HepG2 (cell line): ENCODE data around the gene CDH13. TPM values are rescaled to one million over a fixed set of nuclear protein-coding genes. Genes with fewer than 3 reads are reported as not detected.

Source experiments
- ATAC-seq: fragments of 200-7000 bp; cut with Tn5 transposase; 3 replicates; pipeline ENCODE4 v1.9.1; 2020; ENCODE audit warnings: mild to moderate bottlenecking, moderate library complexity
- BruUV-seq: library from RNA; stranded (reverse); fragments of 400-500 nt; replicated peaks from 2 replicates; lab custom pipeline; 2021; lab: Mats Ljungman, UMichigan
- CTCF ChIA-PET: fragments of 300-600 bp; formaldehyde crosslinking; extraction: SDS; loops from one replicate; lab custom pipeline; 2021; ENCODE audit warnings: low total read pairs, inconsistent platforms, low intra/inter-chr PET ratio; lab: Yijun Ruan, JAX
- POLR2A ChIA-PET: fragments of 350-600 bp; sonication (Branson Sonifier 250); formaldehyde crosslinking; loops from one replicate; lab custom pipeline; 2020; ENCODE audit warnings: antibody characterized with exemption, inconsistent platforms; lab: Yijun Ruan, JAX
- DNase-seq: peaks from one replicate; pipeline ENCODE4 v3.0.0-alpha.2; 2015; ENCODE audit warnings: low spot score
- FAIRE-seq: peaks from 3 replicates; lab custom pipeline; 2011; peaks lifted over from hg19 to GRCh38; lab: Jason Lieb, UNC
- H2AFZ ChIP-seq: one replicate; pipeline ENCODE4 v1.6.1; 2011; ENCODE audit warnings: low read length, inconsistent platforms
- H3K27ac ChIP-seq: fragments of 300-600 bp; 3 replicates; pipeline ENCODE4 v1.8.0; 2011; ENCODE audit warnings: mixed run types, mild to moderate bottlenecking, mixed read lengths, low read length, inconsistent platforms; ENCODE audit not compliant: insufficient read depth; ENCODE audit errors: extremely low read length
- H3K27me3 ChIP-seq, 2 experiments: fragments of 200-600 bp in 1 of 2; 2 replicates in 1 of 2; 3 replicates in 1 of 2; pipeline versions ENCODE4 v1.6.0 to v1.8.0; 2011; ENCODE audit warnings: low read length in 2 of 2, mild to moderate bottlenecking in 2 of 2, moderate library complexity in 2 of 2, inconsistent platforms in 1 of 2; ENCODE audit not compliant: insufficient read depth in 2 of 2, control insufficient read depth in 1 of 2
- H3K36me3 ChIP-seq, 2 experiments: fragments of 200-600 bp in 1 of 2; replicated peaks in 1 of 2; 2 replicates in 1 of 2; 3 replicates in 1 of 2; pipeline versions ENCODE4 v1.5.1 to v1.8.0; 2011; ENCODE audit warnings: low read length in 2 of 2, inconsistent platforms in 1 of 2; ENCODE audit not compliant: insufficient read depth in 2 of 2, control insufficient read depth in 1 of 2
- H3K4me1 ChIP-seq: 2 replicates; pipeline ENCODE4 v1.5.1; 2012; ENCODE audit warnings: low read length, inconsistent platforms; ENCODE audit not compliant: insufficient read depth
- H3K4me2 ChIP-seq: 2 replicates; pipeline ENCODE4 v1.6.0; 2011; ENCODE audit warnings: low read depth, low read length, inconsistent platforms
- H3K4me3 ChIP-seq, 3 experiments: fragments of 200-600 bp in 1 of 3; sonication (generic), shearing (Covaris generic) in 1 of 3; replicated peaks in 1 of 3; 2 replicates each; pipeline ENCODE4 v1.5.1; 2011 to 2016; ENCODE audit warnings: low read length in 3 of 3, inconsistent platforms in 2 of 3, low read depth in 2 of 3, mild to moderate bottlenecking in 2 of 3, control low read depth in 1 of 3, mixed read lengths in 1 of 3; ENCODE audit not compliant: insufficient read depth in 1 of 3
- H3K79me2 ChIP-seq: one replicate; pipeline ENCODE4 v1.6.1; 2011; ENCODE audit warnings: low read length, inconsistent platforms; ENCODE audit not compliant: insufficient read depth
- H3K9ac ChIP-seq: 2 replicates; pipeline ENCODE4 v1.6.0; 2011; ENCODE audit warnings: mild to moderate bottlenecking, low read depth, low read length, inconsistent platforms; ENCODE audit not compliant: insufficient read depth
- H3K9me3 ChIP-seq: 2 replicates; pipeline ENCODE4 v1.5.1; 2012; ENCODE audit warnings: mild to moderate bottlenecking, low read length
- H4K20me1 ChIP-seq: 2 replicates; pipeline ENCODE4 v1.6.0; 2011; ENCODE audit warnings: inconsistent platforms, mild to moderate bottlenecking, low read length, moderate library complexity; ENCODE audit not compliant: insufficient read depth
- CCDC6 ChIP-seq: sonication (generic); formaldehyde crosslinking; IDR thresholded peaks from 2 replicates; pipeline ENCODE4 v1.8.1; 2022; ENCODE audit warnings: mild to moderate bottlenecking, missing genetic modification reagents, moderate library complexity
- CEBPG ChIP-seq: IDR thresholded peaks from 2 replicates; pipeline ENCODE4 v1.6.1; 2016
- EP300 ChIP-seq, 3 experiments: sonication (generic) in 1 of 3; formaldehyde crosslinking in 1 of 3; IDR thresholded peaks; 2 replicates each; pipeline versions ENCODE4 v1.5.1 to v1.6.1; 2011 to 2020; ENCODE audit warnings: low read depth in 2 of 3, low read length in 2 of 3, borderline replicate concordance in 1 of 3, improper control_type of control experiment in 1 of 3, mild to moderate bottlenecking in 1 of 3, missing genetic modification reagents in 1 of 3, moderate library complexity in 1 of 3
- GLMP ChIP-seq: sonication (generic); formaldehyde crosslinking; IDR thresholded peaks from 2 replicates; pipeline ENCODE4 v1.9.0; 2021; ENCODE audit warnings: missing genetic modification reagents, mild to moderate bottlenecking, borderline replicate concordance
- IRX3 ChIP-seq: sonication (generic); formaldehyde crosslinking; IDR thresholded peaks from 2 replicates; pipeline ENCODE4 v1.8.1; 2023; ENCODE audit warnings: mild to moderate bottlenecking, low read depth, missing genetic modification reagents, borderline replicate concordance
- JDP2 ChIP-seq: sonication (generic); formaldehyde crosslinking; IDR thresholded peaks from 2 replicates; pipeline ENCODE4 v1.8.1; 2022; ENCODE audit warnings: missing genetic modification reagents, borderline replicate concordance
- MEIS2 ChIP-seq: sonication (generic); formaldehyde crosslinking; IDR thresholded peaks from 2 replicates; pipeline ENCODE4 v1.9.0; 2021; ENCODE audit warnings: mild to moderate bottlenecking, missing genetic modification reagents
- REPIN1 ChIP-seq: sonication (generic); formaldehyde crosslinking; IDR thresholded peaks from 2 replicates; pipeline ENCODE4 v1.8.0; 2022; ENCODE audit warnings: missing genetic modification reagents, low read depth, mild to moderate bottlenecking, borderline replicate concordance
- SAP130 ChIP-seq: IDR thresholded peaks from 2 replicates; pipeline ENCODE4 v1.6.1; 2016; ENCODE audit warnings: low read depth
- TBX3 ChIP-seq: fragments of 450-650 bp; IDR thresholded peaks from 2 replicates; pipeline ENCODE4 v1.6.1; 2017; ENCODE audit warnings: antibody characterized with exemption, mild to moderate bottlenecking, inconsistent platforms, borderline replicate concordance
- TOE1 ChIP-seq: sonication (generic); formaldehyde crosslinking; IDR thresholded peaks from 2 replicates; pipeline ENCODE4 v1.4.0; 2020; ENCODE audit warnings: mild to moderate bottlenecking, missing genetic modification reagents
- TOPORS ChIP-seq: sonication (generic); formaldehyde crosslinking; IDR thresholded peaks from 2 replicates; pipeline ENCODE4 v1.8.0; 2023; ENCODE audit warnings: mild to moderate bottlenecking, missing genetic modification reagents
- ZNF607 ChIP-seq: sonication (generic); formaldehyde crosslinking; IDR thresholded peaks from 2 replicates; pipeline ENCODE4 v1.5.1; 2020; ENCODE audit warnings: missing genetic modification reagents, mild to moderate bottlenecking, borderline replicate concordance
- ZNF720 ChIP-seq: sonication (generic); formaldehyde crosslinking; IDR thresholded peaks from 2 replicates; pipeline ENCODE4 v1.4.0; 2020; ENCODE audit warnings: missing genetic modification reagents
- ZNF878 ChIP-seq: sonication (generic); formaldehyde crosslinking; IDR thresholded peaks from 2 replicates; pipeline ENCODE4 v1.8.1; 2023; ENCODE audit warnings: mild to moderate bottlenecking, missing genetic modification reagents, moderate library complexity
- ZNF879 ChIP-seq: sonication (generic); formaldehyde crosslinking; IDR thresholded peaks from 2 replicates; pipeline ENCODE4 v1.8.1; 2023; ENCODE audit warnings: missing genetic modification reagents
- ZSCAN30 ChIP-seq: sonication (generic); formaldehyde crosslinking; IDR thresholded peaks from 2 replicates; pipeline ENCODE4 v1.5.0; 2020; ENCODE audit warnings: mild to moderate bottlenecking, missing genetic modification reagents
- WGBS: methylation state at CpG from one replicate; pipeline ENCODE4 v1.1.6; 2017; ENCODE audit warnings: low lambda C conversion rate; 5-methylcytosine and 5-hydroxymethylcytosine counted together
- in situ Hi-C: cut with HindIII; loops from 2 replicates; pipeline ENCODE4 v1.10.0; 2017; ENCODE audit warnings: low pct_unique_long_range_greater_than_20kb; ENCODE audit not compliant: extremely low pct_ligation_motif_present
- intact Hi-C: fragments of 100-400 bp; cut with micrococcal nuclease; formaldehyde crosslinking; loops from one replicate; pipeline ENCODE4 v1.10.0; 2022; ENCODE audit not compliant: unreplicated experiment
- polyA plus RNA-seq, 8 experiments: library from polyadenylated mRNA; depleted of rRNA in 3 of 8; stranded (reverse) in 7 of 8; unstranded in 1 of 8; fragments of >200 nt; fragmentation: Illumina TruSeq in 4 of 8; extraction: Trizol in 4 of 8; gene quantifications; 2 replicates each; pipeline versions ENCODE4 v1.2.1 to v1.2.3, GENCODE V29; 2011 to 2016; ENCODE audit warnings: low read depth in 4 of 8, missing spikeins in 1 of 8, mixed read lengths in 1 of 8; ENCODE audit not compliant: insufficient read depth in 1 of 8
- total RNA-seq, 5 experiments: library from RNA; depleted of rRNA; stranded (reverse); fragments of >200 nt; fragmentation: Illumina TruSeq; extraction: Trizol; gene quantifications; 2 replicates each; pipeline ENCODE4 v1.2.3, GENCODE V29; 2016; ENCODE audit warnings: low read depth in 1 of 5
- TF ChIP-seq, protein P1 (sequence below): fragments of 450-650 bp; IDR thresholded peaks from 2 replicates; pipeline ENCODE4 v1.6.1; 2017

Gene CDH13
- total and polyA plus RNA-seq, 2 of the 13 experiments (the other 11 are each of a cell fraction or from before 2014, with no cell fraction given): not detected

- Histone ChIP-seq H4K20me1 (no peaks in the 10 kb centered on the region), H3K4me3 (no peak overlapping the region), H3K4me1 (no peaks in the 10 kb centered on the region), H3K27me3 (peaks cover 0 to 23% of the 10 kb centered on the region in 2 experiments; a peak in 2 of 5 replicates), H2AFZ (no peak overlapping the region), H3K79me2 (no peaks in the 10 kb centered on the region)
- 9% methylated on average over 3 of the region's 3 CpGs for WGBS
- intact Hi-C loops: no loop called here
- no peak for ATAC-seq
- no TSS peak for BruUV-seq
- CTCF ChIA-PET: no interaction called here
- FAIRE-seq: no peak
- TF ChIP-seq GLMP (CRISPR knock-in tag): no peak
- TF ChIP-seq CEBPG (CRISPR knock-in tag): no peak
- TF ChIP-seq ZNF607 (CRISPR knock-in tag): no peak
- TF ChIP-seq EP300 (IDR thresholded peaks at IDR 0.05; ENCODE audit: low read depth in 2 of 2, low read length in 2 of 2): no peak
- no peak for TF ChIP-seq EP300 (CRISPR knock-in tag; IDR thresholded peaks at IDR 0.05; ENCODE audit: borderline replicate concordance)
- TF ChIP-seq, all 625 proteins: peak for 0
- POLR2A ChIA-PET: no interaction called here
- DNase-seq: no peak
- Histone ChIP-seq H3K36me3 (no peaks in the 10 kb centered on the region), H3K9me3 (no peaks in the 10 kb centered on the region), H3K4me2 (no peak overlapping the region), H3K27ac (no peak overlapping the region), H3K9ac (no peak overlapping the region)
- in situ Hi-C loops: no loop called here
Measured at GRCh38 chr16:83588070-83588469, 961.3 kb downstream of the CDH13 start.

- CTCF ChIA-PET: no interaction called here
- no TSS peak for BruUV-seq
Measured at GRCh38 chr16:83589576-83589975, 962.8 kb downstream of the CDH13 start.

More at GRCh38 chr16:83589576-83589975, 962.8 kb downstream of the CDH13 start:
- Histone ChIP-seq H3K9me3 (no peaks in the 10 kb centered on the region), H3K9ac (no peak overlapping the region), H3K79me2 (no peaks in the 10 kb centered on the region), H3K36me3 (no peaks in the 10 kb centered on the region), H4K20me1 (no peaks in the 10 kb centered on the region), H3K4me3 (no peak overlapping the region), H3K27ac (no peak overlapping the region), H3K27me3 (peaks cover 0 to 23% of the 10 kb centered on the region in 2 experiments; a peak in 2 of 5 replicates), H2AFZ (no peak overlapping the region), H3K4me2 (no peak overlapping the region), H3K4me1 (no peaks in the 10 kb centered on the region)
- WGBS: 4% methylated on average over 6 of the region's 6 CpGs
- in situ Hi-C loops (no loop called here), intact Hi-C loops (no loop called here)
- TF ChIP-seq ZSCAN30 (CRISPR knock-in tag) (no peak), ZNF878 (no peak), ZNF879 (CRISPR knock-in tag) (no peak), JDP2 (CRISPR knock-in tag) (no peak), IRX3 (no peak), CCDC6 (CRISPR knock-in tag) (no peak), TOPORS (CRISPR knock-in tag) (no peak), REPIN1 (CRISPR knock-in tag) (no peak), SAP130 (CRISPR knock-in tag) (no peak), TBX3 (no peak), ZNF720 (no peak), MEIS2 (no peak), TOE1 (no peak)
- TF ChIP-seq, protein P1, sequence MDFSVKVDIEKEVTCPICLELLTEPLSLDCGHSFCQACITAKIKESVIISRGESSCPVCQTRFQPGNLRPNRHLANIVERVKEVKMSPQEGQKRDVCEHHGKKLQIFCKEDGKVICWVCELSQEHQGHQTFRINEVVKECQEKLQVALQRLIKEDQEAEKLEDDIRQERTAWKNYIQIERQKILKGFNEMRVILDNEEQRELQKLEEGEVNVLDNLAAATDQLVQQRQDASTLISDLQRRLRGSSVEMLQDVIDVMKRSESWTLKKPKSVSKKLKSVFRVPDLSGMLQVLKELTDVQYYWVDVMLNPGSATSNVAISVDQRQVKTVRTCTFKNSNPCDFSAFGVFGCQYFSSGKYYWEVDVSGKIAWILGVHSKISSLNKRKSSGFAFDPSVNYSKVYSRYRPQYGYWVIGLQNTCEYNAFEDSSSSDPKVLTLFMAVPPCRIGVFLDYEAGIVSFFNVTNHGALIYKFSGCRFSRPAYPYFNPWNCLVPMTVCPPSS: no peak
- POLR2A ChIA-PET: no interaction called here
- FAIRE-seq (no peak), ATAC-seq (no peak), DNase-seq (no peak)
